ENCODE data around the gene RPS18. TPM values are rescaled to one million over a fixed set of nuclear protein-coding genes. Genes with fewer than 3 reads are reported as not detected.
A peak's percentile ranks its signal among the peaks of the same experiment; 100 is the strongest.

RPS18 gene
- total and polyA plus RNA-seq, 2 of the 13 experiments (the other 11 are each of a cell fraction or from before 2014, with no cell fraction given): 3,896 to 5,806 TPM

- TF ChIP-seq ZBTB21 (CRISPR knock-in tag; IDR thresholded peaks at IDR 0.05) (no peak), NR1H2 (CRISPR knock-in tag; IDR thresholded peaks at IDR 0.05; ENCODE audit: borderline replicate concordance, low read depth) (no peak), MYC (CRISPR knock-in tag; IDR thresholded peaks at IDR 0.05; ENCODE audit: borderline replicate concordance) (peak; percentile 72; the same call in 1 of the 2 replicates), ZNF678 (CRISPR knock-in tag; IDR thresholded peaks at IDR 0.05) (no peak), DNMT3B (CRISPR knock-in tag; conservative IDR thresholded peaks at IDR 0.05) (no peak), ZNF839 (CRISPR knock-in tag; IDR thresholded peaks at IDR 0.05; ENCODE audit: borderline replicate concordance) (0 out of 2 replicates have a peak, but pooled peaks have one; percentile 33), KLF11 (CRISPR knock-in tag; IDR thresholded peaks at IDR 0.05) (peak; percentile 36; the same call in 1 of the 2 replicates), SIX4 (CRISPR knock-in tag; IDR thresholded peaks at IDR 0.05) (no peak; the same call in 1 of the 2 replicates), BHLHE40 (IDR thresholded peaks at IDR 0.05; ENCODE audit: low read length) (0 out of 2 replicates have a peak, but pooled peaks have one; percentile 15), PRDM4 (CRISPR knock-in tag; IDR thresholded peaks at IDR 0.05; ENCODE audit: borderline replicate concordance) (no peak; the same call in 1 of the 2 replicates), SP1 (IDR thresholded peaks at IDR 0.05) (no peak), SP1 (CRISPR knock-in tag; IDR thresholded peaks at IDR 0.05) (peak; percentile 82), ZFP91 (CRISPR knock-in tag; IDR thresholded peaks at IDR 0.05; ENCODE audit: borderline replicate concordance) (peak; percentile 94; the same call in 1 of the 2 replicates), KDM3A (CRISPR knock-in tag; IDR thresholded peaks at IDR 0.05; ENCODE audit: low read depth) (peak; percentile 24; the same call in 1 of the 2 replicates)
- TF ChIP-seq, protein P1, sequence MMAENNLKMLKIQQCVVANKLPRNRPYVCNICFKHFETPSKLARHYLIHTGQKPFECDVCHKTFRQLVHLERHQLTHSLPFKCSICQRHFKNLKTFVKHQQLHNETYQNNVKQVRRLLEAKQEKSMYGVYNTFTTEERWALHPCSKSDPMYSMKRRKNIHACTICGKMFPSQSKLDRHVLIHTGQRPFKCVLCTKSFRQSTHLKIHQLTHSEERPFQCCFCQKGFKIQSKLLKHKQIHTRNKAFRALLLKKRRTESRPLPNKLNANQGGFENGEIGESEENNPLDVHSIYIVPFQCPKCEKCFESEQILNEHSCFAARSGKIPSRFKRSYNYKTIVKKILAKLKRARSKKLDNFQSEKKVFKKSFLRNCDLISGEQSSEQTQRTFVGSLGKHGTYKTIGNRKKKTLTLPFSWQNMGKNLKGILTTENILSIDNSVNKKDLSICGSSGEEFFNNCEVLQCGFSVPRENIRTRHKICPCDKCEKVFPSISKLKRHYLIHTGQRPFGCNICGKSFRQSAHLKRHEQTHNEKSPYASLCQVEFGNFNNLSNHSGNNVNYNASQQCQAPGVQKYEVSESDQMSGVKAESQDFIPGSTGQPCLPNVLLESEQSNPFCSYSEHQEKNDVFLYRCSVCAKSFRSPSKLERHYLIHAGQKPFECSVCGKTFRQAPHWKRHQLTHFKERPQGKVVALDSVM (CRISPR knock-in tag; IDR thresholded peaks at IDR 0.05): peak; percentile 73
- TF ChIP-seq, protein P2, sequence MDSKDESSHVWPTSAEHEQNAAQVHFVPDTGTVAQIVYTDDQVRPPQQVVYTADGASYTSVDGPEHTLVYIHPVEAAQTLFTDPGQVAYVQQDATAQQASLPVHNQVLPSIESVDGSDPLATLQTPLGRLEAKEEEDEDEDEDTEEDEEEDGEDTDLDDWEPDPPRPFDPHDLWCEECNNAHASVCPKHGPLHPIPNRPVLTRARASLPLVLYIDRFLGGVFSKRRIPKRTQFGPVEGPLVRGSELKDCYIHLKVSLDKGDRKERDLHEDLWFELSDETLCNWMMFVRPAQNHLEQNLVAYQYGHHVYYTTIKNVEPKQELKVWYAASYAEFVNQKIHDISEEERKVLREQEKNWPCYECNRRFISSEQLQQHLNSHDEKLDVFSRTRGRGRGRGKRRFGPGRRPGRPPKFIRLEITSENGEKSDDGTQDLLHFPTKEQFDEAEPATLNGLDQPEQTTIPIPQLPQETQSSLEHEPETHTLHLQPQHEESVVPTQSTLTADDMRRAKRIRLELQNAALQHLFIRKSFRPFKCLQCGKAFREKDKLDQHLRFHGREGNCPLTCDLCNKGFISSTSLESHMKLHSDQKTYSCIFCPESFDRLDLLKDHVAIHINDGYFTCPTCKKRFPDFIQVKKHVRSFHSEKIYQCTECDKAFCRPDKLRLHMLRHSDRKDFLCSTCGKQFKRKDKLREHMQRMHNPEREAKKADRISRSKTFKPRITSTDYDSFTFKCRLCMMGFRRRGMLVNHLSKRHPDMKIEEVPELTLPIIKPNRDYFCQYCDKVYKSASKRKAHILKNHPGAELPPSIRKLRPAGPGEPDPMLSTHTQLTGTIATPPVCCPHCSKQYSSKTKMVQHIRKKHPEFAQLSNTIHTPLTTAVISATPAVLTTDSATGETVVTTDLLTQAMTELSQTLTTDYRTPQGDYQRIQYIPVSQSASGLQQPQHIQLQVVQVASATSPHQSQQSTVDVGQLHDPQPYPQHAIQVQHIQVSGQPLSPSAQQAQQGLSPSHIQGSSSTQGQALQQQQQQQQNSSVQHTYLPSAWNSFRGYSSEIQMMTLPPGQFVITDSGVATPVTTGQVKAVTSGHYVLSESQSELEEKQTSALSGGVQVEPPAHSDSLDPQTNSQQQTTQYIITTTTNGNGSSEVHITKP (CRISPR knock-in tag; IDR thresholded peaks at IDR 0.05; ENCODE audit: low read depth): no peak; the same call in 1 of the 2 replicates
- TF ChIP-seq, protein P3, sequence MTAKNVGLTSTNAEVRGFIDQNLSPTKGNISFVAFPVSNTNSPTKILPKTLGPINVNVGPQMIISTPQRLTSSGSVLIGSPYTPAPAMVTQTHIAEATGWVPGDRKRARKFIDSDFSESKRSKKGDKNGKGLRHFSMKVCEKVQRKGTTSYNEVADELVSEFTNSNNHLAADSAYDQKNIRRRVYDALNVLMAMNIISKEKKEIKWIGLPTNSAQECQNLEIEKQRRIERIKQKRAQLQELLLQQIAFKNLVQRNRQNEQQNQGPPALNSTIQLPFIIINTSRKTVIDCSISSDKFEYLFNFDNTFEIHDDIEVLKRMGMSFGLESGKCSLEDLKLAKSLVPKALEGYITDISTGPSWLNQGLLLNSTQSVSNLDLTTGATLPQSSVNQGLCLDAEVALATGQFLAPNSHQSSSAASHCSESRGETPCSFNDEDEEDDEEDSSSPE (CRISPR knock-in tag; IDR thresholded peaks at IDR 0.05): peak; percentile 82
Measured at GRCh38 chr6:33299237-33299944, 27.5 kb downstream of the RPS18 start (continued).

All from HepG2 (cell line).